Upper lobe of right lung (tissue), 1 donor: ENCODE results near the gene FAM107A. TPM values are rescaled to one million over a fixed set of nuclear protein-coding genes. Genes with fewer than 3 reads are reported as not detected.

ENCODE experiments used
- ATAC-seq: fragments of 200-7000 bp; cut with Tn5 transposase; one replicate; pipeline ENCODE4 v1.9.1; 2020; ENCODE audit warnings: mild to moderate bottlenecking, moderate library complexity
- DNase-seq: peaks from one replicate; pipeline ENCODE4 v3.0.0-alpha.2; 2020
- H3K27ac ChIP-seq: fragments of 200-600 bp; one replicate; pipeline ENCODE4 v1.8.0; 2022
- H3K27me3 ChIP-seq: fragments of 200-600 bp; one replicate; pipeline ENCODE4 v1.8.0; 2022; ENCODE audit warnings: mild to moderate bottlenecking
- H3K36me3 ChIP-seq: fragments of 200-600 bp; one replicate; pipeline ENCODE4 v1.8.0; 2022
- H3K4me1 ChIP-seq: fragments of 200-600 bp; one replicate; pipeline ENCODE4 v1.8.0; 2022
- H3K4me3 ChIP-seq: fragments of 200-600 bp; one replicate; pipeline ENCODE4 v1.8.0; 2022; ENCODE audit warnings: mild to moderate bottlenecking
- H3K9me3 ChIP-seq: fragments of 200-600 bp; one replicate; pipeline ENCODE4 v1.8.0; 2022
- intact Hi-C: fragments of 100-400 bp; cut with DNase I; formaldehyde crosslinking; loops from one replicate; pipeline ENCODE4 v1.11.0; 2022
- total RNA-seq: library from RNA; stranded (reverse); fragmentation: NEBNext Ultra II Directional; extraction: Animal tissue kit (Norgen Biotek cat#: 25700); gene quantifications from one replicate; pipeline ENCODE4 v1.2.1, GENCODE V29; 2021
- TF ChIP-seq, protein P1 (sequence below): fragments of 200-600 bp; IDR thresholded peaks from one replicate; pipeline ENCODE4 v1.8.0; 2022; ENCODE audit warnings: antibody characterized with exemption
- donor health status: DM: no; HTN: yes; CAD: no; lungs with severe emphysema.

FAM107A gene
- total RNA-seq, 1 donor from 2014 or later: 91.5 TPM

DNA sequence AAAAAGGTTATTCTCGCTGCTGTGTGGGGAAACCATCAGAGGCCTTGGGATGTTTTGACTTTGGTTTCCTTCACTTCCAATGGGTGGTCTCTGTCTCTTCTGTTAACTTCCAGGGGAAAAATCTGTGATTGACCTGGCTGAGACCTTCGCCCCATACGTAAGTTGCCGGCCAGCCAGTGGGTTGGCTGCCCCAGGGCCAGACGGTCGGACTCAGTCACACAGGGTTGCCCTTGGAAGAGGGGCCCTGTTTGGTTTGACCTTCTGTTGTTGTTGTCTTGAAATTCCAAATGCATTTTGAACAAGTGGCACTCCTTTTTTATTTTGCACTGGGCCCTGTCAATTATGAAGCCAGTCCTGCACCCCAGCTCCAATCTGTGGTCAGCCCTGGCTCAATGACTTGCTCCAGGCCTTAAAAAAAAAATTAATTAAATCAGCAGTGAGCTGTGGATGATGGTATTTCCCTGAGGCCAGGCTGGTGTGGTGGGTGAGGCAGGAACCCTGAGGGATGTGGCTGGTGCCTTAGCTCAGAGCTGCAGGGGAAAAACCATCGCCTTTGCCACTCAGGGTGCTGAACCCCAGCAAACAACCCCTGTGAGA is 4.5 kb downstream of the FAM107A start:
- H3K4me3 ChIP-seq: no peak overlapping the region
- DNase-seq (no peak), ATAC-seq (no peak)
- intact Hi-C loops: no loop called here
- H3K4me1 ChIP-seq: peaks cover 4% of the 10 kb centered on the region
- H3K27ac ChIP-seq: no peak overlapping the region
- no peaks in the 10 kb centered on the region for H3K9me3 ChIP-seq
- no peaks in the 10 kb centered on the region for H3K36me3 ChIP-seq
- no peaks in the 10 kb centered on the region for H3K27me3 ChIP-seq
- TF ChIP-seq, protein P1, sequence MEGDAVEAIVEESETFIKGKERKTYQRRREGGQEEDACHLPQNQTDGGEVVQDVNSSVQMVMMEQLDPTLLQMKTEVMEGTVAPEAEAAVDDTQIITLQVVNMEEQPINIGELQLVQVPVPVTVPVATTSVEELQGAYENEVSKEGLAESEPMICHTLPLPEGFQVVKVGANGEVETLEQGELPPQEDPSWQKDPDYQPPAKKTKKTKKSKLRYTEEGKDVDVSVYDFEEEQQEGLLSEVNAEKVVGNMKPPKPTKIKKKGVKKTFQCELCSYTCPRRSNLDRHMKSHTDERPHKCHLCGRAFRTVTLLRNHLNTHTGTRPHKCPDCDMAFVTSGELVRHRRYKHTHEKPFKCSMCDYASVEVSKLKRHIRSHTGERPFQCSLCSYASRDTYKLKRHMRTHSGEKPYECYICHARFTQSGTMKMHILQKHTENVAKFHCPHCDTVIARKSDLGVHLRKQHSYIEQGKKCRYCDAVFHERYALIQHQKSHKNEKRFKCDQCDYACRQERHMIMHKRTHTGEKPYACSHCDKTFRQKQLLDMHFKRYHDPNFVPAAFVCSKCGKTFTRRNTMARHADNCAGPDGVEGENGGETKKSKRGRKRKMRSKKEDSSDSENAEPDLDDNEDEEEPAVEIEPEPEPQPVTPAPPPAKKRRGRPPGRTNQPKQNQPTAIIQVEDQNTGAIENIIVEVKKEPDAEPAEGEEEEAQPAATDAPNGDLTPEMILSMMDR: no peak

DNA sequence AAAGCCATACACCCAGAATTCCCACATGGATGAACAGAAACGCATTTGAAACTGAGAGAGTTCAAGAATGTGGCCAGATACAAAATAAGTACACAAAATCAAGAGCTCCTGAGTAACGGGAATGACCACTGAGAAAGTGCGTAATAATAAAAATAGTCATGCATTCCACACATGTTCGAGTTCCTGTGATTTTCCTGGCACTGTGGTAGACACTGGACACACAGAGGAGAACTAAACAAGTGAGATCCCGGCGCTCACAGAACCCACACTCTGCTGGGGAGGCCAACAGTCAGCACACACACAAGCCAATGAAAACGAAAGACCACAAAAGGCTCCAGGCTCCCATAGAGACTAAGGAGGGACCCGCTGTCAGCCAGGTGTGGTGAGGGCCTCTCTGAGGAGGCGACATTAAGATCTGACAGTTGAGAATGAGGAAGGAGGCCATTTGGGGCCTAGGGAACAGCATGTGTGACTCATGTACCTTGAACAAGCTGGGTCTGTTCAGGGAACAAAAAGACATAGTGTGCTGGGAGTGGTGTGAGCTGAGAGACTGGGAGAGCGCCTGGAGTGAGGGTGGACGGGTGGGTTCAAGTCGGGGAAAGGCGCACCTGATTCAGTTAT is 5.1 kb downstream of the FAM107A start:
- no peaks in the 10 kb centered on the region for H3K9me3 ChIP-seq
- intact Hi-C loops: no loop called here
- DNase-seq: no peak
- no peaks in the 10 kb centered on the region for H3K27me3 ChIP-seq
- TF ChIP-seq, protein P1: no peak
- no peak overlapping the region for H3K4me3 ChIP-seq
- H3K4me1 ChIP-seq: peaks cover 4% of the 10 kb centered on the region
- no peak for ATAC-seq
- H3K27ac ChIP-seq: no peak overlapping the region
- H3K36me3 ChIP-seq: no peaks in the 10 kb centered on the region

DNA sequence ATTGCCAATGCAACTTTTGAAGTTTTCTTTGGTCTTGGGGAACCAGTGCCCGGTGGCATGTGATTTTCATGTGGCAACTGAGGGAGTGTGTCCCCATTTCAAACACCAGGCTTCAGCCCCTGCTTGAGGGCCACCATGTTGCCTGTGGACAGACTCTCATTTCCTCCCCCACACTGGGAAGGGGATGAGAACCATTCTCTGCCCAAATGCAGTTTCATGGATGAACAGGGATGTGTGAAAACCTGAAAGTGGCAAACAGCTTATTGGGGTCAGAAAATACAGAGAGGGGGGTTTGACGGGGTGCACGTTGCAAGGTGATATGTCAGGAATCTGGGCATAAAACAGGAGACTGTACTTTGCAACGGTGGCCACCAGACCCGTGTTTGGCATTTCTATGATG is 6.3 kb downstream of the FAM107A start:
- Histone ChIP-seq H3K27ac (no peak overlapping the region), H3K36me3 (peaks cover 5% of the 10 kb centered on the region), H3K4me1 (peaks cover 4% of the 10 kb centered on the region), H3K4me3 (no peak overlapping the region), H3K27me3 (no peaks in the 10 kb centered on the region), H3K9me3 (no peaks in the 10 kb centered on the region)
- DNase-seq (no peak), ATAC-seq (no peak)
- TF ChIP-seq, protein P1: no peak
- intact Hi-C loops: no loop called here

DNA sequence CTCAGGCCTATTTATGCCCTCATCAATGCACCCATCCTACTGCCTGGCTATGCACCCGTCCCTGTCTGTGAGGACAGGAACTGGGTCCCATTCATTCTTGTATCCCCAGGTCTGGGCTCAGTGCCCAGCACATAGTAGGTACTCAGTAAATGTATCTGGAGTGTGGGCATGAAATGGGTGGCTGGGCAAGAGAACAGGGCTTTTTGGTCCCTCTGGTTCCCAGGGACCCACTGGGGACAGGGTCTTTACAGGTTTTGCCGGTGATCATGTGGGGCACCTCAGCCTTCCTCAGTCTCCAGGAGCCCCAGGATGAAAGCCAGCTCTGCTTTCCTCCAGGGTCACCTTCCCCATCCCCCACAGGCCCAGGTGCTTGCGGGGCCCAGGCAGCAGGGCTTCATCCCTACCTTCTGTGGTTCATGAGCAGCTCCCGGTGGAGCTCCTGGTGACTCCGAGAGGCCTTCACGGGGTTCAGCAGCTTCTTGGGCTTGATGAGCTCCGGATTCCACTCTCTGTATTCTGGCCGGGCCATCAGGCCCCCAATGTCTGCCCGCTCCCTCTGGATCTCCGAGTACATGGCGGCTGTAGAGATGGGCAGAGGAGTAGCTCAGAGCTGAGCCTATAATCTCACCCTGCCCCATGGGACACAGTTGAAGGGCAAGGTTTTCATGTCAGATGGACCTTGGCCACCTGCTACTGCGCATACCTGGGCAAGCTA is 7.7 kb downstream of the FAM107A start:
- ATAC-seq (no peak), DNase-seq (peak; percentile 30)
- no peaks in the 10 kb centered on the region for H3K27me3 ChIP-seq
- TF ChIP-seq, protein P1: no peak
- no peak overlapping the region for H3K4me3 ChIP-seq
- peaks cover 6% of the 10 kb centered on the region for H3K36me3 ChIP-seq
- no peaks in the 10 kb centered on the region for H3K9me3 ChIP-seq
- H3K27ac ChIP-seq: no peak overlapping the region
- intact Hi-C loops: loop anchor here (5.0 kb wide), 1 partner anchor 63 kb away; no protein-coding TSS in a partner anchor
- peaks cover 4% of the 10 kb centered on the region for H3K4me1 ChIP-seq

DNA sequence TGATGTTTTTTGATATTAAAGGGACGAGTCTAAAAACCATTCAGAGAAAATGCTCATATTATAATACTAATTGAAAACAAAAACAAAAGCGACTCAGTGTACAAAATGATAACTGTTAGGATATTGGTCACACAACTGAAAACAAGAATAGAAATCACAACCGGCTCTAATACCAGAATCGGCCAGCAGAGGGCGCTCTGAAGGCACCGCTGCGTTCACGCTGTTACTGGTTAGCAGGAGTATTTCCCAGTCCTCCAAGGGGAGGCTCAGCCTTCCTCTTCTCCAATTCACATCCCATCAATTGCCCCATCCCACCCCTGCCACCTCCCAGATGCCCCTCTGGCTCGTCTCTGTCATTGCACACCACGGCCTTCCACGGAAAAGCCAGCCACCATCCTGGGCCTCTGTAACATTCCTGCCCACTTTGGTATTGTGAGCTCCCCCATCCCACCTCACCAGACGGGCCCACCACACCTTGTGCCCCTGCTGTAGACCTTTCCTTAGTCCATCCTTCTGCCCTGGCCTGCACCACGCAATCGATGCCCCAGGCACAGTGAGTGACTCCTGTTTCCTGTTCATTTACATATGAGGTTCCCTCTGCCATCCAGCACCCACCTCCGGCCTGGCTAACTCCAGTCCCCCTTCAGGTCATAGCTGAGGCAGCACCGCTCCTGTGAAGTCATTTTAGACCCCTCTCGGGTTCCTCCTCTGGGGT is 8.5 kb downstream of the FAM107A start:
- H3K4me3 ChIP-seq: no peak overlapping the region
- ATAC-seq: peak; percentile 87
- no peaks in the 10 kb centered on the region for H3K27me3 ChIP-seq
- TF ChIP-seq, protein P1: peak; percentile 98
- peaks cover 6% of the 10 kb centered on the region for H3K36me3 ChIP-seq
- peaks cover 4% of the 10 kb centered on the region for H3K4me1 ChIP-seq
- intact Hi-C loops: loop anchor here (5.0 kb wide), 1 partner anchor 64 kb away; no protein-coding TSS in a partner anchor
- no peaks in the 10 kb centered on the region for H3K9me3 ChIP-seq
- H3K27ac ChIP-seq: no peak overlapping the region
- DNase-seq: peak; percentile 84
